Coronary artery (tissue), 2 donors: ENCODE results near the gene SLC35F6.
"Not testable (repeated sequence)": the region's sequence is repeated elsewhere in the genome, so short reads cannot be mapped to it uniquely, and the experiment has no call there.

Source experiments
- DNase-seq: peaks from one replicate; pipeline ENCODE4 v3.0.0-alpha.2; 2017; ENCODE audit warnings: low spot score
- H3K27ac ChIP-seq, 2 donors: fragments of 200-600 bp; sonication (generic); one replicate each; pipeline ENCODE4 v1.5.1; 2016 to 2019
- H3K4me3 ChIP-seq: fragments of 200-600 bp; sonication (generic); 2 replicates; pipeline ENCODE4 v1.5.1; 2016; ENCODE audit warnings: mild to moderate bottlenecking, moderate library complexity
- CTCF ChIP-seq: fragments of 200-600 bp; sonication (generic); IDR thresholded peaks from one replicate; pipeline ENCODE4 v1.5.1; 2019; ENCODE audit warnings: antibody characterized with exemption

SLC35F6 gene

GRCh38 chr2:26757873-26758789 is 6.0 kb upstream of the SLC35F6 start:
- no peak for DNase-seq
- TF ChIP-seq CTCF = no peak
- H3K4me3 ChIP-seq = no peak overlapping the region
- peak overlapping the region; percentile 9 to 63 for H3K27ac ChIP-seq

GRCh38 chr2:26758790-26759321 is 5.2 kb upstream of the SLC35F6 start:
- no peak for TF ChIP-seq CTCF
- DNase-seq = no peak
- peak overlapping the region in 1 of 2 donors; percentile 63 for H3K27ac ChIP-seq
- no peak overlapping the region for H3K4me3 ChIP-seq

GRCh38 chr2:26759845-26760244 is 4.2 kb upstream of the SLC35F6 start:
- H3K4me3 ChIP-seq = no peak overlapping the region
- TF ChIP-seq CTCF = no peak

GRCh38 chr2:26760991-26761390 is 3.1 kb upstream of the SLC35F6 start:
- H3K4me3 ChIP-seq, DNase-seq, H3K27ac ChIP-seq: not testable (repeated sequence)

More at GRCh38 chr2:26759845-26760244, 4.2 kb upstream of the SLC35F6 start:
- DNase-seq = no peak
- H3K27ac ChIP-seq = no peak overlapping the region

- no peak for DNase-seq
- Histone ChIP-seq H3K4me3 (no peak overlapping the region), H3K27ac (no peak overlapping the region)
- no peak for TF ChIP-seq CTCF
These were observed 1.1 kb upstream of the SLC35F6 start for GRCh38 chr2:26763019-26763418.

DNA sequence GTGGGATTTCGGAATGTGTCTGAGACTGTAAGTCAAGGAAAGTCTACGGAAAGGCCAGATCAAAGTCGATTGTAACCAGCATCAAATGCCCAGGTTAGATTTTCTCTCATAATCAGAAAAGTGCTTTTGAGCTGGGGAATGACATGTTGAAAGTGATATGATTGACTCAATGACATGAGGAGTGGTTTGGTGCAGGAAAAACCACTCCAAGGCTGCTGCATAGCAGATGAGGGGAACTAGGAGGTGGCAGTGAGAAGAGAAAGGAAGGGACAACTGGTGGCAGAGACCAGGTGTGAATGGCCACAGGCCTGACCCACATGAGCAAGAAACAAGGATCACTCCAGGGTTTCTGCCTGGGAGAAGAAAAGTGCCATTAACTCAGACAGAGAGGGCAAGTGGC is 822 bp downstream of the SLC35F6 start:
- H3K4me3 ChIP-seq = peak overlapping the region; percentile 95
- no peak for DNase-seq
- no peak for TF ChIP-seq CTCF
- peak overlapping the region; percentile 95 to 98 for H3K27ac ChIP-seq

DNA sequence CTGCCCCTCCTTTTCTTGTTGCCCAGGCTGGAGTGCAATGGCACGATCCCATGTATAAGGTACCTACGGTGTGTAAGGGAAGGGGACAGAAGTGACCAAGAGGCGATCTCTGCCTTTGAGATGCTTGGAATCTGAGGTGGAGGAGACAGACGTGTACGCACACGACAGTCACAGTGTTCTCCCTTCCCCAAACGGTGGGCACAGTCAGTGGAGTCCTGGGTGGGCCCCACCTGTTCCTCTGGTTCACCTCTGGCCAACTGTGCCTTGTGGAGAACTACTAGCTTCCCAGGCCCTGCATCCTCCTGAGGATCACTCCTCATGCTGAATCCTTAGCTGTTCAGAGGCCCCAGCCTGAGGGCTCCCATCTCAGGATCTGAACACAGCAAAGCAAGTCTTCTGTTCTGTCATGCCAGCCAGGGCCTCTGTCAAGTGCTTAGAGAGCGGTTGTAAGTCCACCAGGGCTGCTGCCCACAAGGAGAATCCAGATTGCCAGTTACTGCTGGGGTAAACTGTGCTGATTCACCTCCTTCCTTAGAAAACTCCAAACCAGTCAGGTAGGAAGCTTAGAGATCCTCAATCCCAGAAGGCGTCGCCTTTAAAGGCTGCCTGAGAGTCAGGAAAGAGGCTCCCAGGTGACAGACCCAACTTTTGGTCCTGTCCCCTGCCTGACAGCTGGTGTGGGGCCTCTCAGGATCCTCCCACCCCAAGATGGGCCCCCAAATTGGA is 1.6 kb downstream of the SLC35F6 start:
- TF ChIP-seq CTCF = no peak
- H3K4me3 ChIP-seq = peak overlapping the region; percentile 95
- peak overlapping the region; percentile 95 to 98 for H3K27ac ChIP-seq
- no peak for DNase-seq
